ENCODE results near the gene RNF10.

GRCh38 chr12:120538281-120539156 lies 4.4 kb downstream of the RNF10 start:
- TF ChIP-seq RAD21 (conservative IDR thresholded peaks at IDR 0.05), result no peak
- no peak for TF ChIP-seq EP300 (conservative IDR thresholded peaks at IDR 0.05; ENCODE audit: poor library complexity, severe bottlenecking)
- no peak for TF ChIP-seq CTCF (IDR thresholded peaks at IDR 0.05; ENCODE audit: poor library complexity, severe bottlenecking)
- no peak for TF ChIP-seq REST (IDR thresholded peaks at IDR 0.05; ENCODE audit: borderline replicate concordance)
- no peak for TF ChIP-seq EZH2 (IDR thresholded peaks at IDR 0.05; ENCODE audit: borderline replicate concordance, insufficient read depth, low read length, poor library complexity, severe bottlenecking)
- TF ChIP-seq POLR2AphosphoS5 (IDR thresholded peaks at IDR 0.05), result no peak
- TF ChIP-seq MXI1 (conservative IDR thresholded peaks at IDR 0.05; ENCODE audit: poor library complexity, severe bottlenecking), result no peak

Data from neural cell (in vitro differentiated cells).